Astrocyte of the hippocampus (primary cell): ENCODE results near the gene LGI1.
"Not testable (repeated sequence)": the region's sequence is repeated elsewhere in the genome, so short reads cannot be mapped to it uniquely, and the experiment has no call there.

Experiments
- DNase-seq: peaks from one replicate; pipeline ENCODE4 v3.0.0; 2011; ENCODE audit warnings: low read depth, low spot score

Gene LGI1

DNA sequence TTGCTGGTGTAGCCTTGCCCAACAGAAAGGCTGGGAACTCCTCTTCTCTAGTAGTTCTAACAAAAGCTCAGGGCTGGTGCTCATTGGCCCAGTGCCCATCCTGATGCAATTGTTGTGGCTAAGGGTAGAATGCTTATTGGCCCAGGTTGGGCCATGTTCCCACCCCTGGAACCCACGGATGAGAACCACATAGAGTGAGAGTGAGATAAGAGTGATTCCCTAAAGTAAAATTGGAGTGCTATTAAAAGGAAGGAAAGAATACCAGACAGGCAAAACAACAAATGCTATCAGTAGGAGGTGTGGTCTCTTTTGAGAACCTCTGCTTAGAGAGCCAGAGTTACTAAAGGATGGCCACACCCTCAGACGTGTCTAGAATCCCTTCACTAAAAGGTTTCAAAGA is 49.2 kb downstream of the LGI1 start:
- peak; percentile 39 for DNase-seq

DNA sequence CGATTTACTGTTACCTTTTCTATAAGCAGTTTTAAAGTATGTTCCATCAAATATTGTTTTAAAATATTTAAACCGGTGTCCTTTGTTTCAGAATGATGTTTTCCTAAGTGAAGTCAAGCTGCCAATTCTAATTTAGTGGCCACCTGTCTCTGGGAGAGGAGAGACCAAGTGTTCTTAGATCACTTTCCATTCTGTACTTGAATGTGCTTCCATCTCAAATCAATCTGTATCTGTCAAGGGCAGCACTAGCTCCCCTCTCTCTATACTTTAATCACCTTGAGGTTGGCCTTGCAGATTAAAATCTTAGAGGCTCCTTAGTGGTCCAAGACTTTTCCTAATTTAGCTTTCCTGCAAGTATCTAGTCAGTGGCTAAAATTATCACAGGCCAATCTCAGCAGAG is 49.6 kb downstream of the LGI1 start:
- no peak for DNase-seq

DNA sequence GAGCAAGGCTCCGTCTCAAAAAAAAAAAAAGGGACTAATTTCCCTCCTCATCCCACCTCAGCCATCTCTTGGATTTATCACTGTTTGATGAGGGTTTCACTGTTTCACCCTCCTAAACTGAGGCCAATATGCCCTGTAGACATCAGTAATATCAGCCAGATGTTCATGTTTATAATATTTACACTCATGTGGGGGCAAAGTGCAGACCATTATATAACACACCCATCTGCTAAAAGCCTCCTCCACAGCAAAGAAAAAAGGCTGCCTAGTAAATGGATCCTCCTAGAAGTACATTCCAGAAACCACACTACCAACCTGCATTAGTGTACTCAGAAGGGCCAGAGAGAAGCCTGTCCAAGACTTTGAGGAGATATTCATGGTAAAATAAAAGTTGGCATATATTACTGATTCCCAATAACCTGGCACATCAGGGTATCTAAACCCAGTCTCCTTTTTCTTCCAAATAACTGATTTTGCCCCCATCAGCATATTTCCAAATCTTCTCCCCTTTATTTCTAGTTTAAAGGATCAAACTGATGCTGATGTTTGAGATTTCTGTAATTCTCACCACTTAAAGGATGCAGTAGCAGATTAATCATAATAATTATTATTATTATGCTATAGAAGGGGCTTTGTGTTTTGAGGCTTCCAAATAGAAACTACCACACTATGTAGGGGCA is 55.1 kb downstream of the LGI1 start:
- no peak for DNase-seq

DNA sequence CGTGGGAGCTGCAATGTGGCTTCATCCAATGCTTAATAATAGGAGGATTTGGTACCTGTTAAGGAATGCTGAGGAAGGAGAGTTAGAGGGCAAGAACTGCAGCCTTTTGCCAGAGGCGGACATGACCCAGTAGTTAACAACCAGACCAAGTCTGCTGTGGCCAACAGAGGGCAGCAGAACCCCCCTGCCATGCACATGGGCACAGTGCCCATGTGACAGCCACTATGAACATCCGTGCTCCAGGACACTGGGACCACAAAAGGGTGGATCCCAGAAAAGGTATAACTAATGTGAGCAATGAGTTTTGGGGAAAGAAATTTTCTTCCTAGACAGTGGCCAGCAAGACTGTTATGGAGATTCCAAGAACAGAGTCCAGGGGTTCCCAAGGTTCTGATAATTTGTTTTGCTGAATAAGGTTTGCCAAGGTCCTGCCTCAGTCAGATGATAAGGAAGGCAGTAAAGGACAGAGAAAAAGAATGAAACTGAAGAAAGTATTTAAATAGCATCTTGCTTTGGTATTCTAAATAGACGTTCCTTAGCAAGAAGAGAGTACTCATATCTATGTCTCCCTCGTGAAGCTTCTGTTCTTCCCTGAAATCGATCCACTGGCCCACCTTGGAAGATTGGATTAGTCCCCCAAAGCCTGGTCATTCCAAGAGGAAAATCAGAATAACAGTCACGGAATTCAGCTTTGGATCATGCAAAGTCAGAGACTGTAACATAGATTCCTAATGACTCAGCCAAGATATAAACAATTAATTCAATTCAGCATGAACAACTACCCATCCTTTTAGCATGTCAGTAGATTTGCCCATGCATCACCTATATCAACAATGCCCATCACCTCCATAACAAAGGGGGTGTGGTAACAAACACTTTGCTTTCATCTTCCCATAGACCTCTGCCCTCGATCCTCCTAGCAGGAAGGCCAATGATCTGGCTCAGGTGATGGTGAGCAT is 56.0 kb downstream of the LGI1 start:
- DNase-seq = peak; percentile 61

DNA sequence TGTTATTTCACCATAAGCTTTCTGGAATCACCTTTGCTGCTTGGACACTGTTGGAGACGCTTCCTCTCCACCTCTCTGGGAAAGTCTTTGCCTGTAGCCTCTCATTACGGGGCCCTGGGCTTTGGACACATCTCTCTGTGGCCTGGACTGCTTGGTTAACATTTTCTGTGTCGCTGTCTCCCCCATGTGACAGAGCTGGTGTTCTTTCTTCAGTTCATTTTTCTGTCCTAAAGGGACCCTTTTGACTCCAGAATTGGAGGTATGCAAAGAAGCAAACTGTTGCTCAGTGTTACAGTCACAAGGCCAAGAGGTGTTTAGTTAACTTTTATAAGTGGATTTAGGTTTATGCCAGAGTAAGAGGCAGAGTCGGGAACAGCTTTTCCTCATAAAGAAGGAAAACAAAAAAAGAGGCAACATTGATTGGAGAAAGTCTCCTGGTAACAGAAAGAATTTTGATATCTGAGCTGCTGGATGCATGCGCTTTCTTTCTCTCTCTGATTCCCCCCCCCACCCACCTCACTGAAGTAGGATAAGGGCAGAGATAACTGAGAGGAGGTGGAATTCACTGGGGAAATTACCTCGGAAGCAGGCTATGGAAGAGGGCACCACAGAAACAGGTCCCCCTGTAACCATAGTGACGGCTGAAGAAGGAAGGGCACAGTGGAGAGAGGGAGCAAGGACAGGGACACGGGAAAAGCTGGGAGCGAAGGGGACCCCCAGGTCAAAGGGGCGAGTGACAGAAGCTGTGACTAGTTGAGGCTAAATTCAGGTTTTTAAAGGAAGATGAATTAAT is 57.8 kb downstream of the LGI1 start:
- DNase-seq = peak; percentile 60

DNA sequence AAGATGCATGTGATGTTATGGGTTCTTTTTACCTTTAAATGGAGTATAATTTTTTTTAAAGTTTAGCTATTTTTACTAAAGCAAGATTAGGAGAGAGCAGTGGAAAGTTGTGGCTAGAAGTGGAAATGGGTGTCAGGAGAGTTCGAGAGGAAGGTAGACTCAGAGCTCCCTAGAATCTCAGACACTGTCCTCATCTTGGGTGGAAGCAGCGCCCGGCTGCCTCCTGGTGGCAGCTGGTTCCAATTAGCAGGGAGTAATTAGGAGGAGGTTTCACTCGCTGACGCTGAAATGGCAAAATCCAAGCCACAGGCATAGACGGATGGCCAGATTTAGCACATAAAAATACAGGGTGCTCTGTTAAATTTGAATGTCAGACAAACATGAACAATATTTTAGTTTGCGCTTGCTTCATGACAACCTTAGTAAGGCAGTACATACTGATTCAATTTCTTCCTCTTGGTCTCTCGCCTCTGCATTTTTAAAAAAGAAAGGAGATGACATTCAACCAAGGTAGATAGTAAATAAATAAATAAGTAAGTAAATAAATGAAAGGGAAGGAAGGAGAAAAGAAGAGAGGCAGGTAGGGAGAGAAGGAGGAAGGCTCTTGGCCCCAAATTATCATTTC is 58.5 kb downstream of the LGI1 start:
- DNase-seq = peak; percentile 83

DNA sequence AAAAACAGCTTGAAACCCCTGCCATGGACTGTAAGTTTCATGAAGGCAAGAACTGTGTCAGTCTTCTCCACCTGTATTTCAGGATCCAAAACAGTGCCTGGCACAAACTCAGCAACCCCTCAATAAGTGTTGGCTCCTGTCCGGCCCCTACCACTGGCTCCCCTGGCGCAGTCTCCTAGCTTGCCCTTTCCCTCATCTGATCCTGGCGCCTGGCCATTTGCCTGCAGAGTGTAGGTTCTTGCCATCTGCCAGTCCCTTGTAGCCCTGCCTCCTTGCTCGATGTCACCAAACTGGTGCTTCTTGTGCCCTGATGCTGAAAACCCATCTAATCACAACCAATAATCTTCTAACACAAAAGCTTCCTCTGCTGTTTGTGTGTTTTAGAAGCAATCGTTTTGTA is 60.4 kb downstream of the LGI1 start:
- DNase-seq = no peak

DNA sequence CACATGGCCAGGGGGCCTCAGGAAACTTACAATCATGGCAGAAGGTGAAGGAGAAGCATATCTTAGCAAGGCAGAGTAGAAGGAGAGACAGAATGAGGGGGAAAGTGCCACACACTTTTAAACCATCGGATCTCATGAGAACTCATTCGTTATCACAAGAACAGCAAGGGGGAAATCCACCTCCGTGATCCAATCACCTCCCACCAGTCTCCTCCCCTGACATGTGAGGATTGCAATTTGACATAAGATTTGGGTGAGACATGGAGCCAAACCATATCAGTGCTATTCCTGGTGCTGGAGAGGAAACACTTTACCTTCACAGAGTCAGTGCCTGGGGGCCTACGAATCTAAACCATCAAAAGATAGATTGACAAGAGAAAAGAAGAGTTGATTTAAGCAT is 61.8 kb downstream of the LGI1 start:
- DNase-seq = no peak

DNA sequence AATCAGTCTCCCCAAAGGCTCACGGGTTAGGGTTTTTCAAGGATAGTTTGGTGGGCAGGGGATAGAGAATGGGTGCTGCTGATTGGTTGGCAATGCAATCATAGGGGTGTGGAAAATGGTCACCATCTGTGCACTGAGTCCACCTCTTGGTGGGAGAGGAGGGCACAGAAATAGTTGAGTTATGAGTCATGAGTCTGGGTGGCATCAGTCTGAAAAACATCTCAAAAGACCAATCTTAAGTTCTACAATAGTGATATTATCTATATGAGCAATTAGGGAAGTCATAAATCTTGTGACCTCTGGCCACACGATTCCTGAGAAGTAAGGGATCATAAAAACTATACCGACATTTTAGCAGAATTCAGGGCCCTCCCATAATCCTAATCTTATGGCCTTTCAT is 62.7 kb downstream of the LGI1 start:
- no peak for DNase-seq

DNA sequence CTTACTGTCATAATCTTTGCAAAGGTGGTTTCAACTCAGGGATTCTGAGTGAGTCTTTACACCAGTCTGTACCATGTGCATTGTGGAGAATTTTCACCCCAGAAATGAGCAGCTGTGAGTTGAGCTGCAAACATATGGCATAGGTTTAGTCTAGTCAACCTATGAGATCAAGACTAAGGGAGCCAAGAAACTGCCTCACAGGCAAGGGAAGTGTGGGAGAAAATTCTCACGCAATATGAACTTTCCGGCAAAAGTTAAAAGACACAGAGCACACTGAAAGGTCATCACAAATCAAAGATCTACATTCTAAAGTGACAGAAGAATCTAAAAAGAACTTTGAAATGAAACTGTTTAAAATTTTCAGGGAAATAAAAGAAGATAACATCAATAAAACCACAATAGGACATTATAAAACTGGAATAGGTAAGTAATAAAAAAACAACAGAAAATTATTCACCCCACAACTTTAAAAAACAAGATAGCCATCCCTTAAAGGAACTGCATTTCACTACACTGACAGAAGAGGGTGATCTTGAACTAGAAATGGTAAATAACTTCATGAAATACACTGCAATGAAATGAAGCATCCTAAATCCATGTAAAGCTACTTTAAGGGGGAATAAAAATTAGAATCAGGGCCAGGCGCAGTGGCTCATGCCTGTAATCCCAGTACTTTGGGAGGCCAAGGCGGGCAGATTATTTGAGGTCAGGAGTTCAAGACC is 63.5 kb downstream of the LGI1 start:
- peak; percentile 47 for DNase-seq

DNA sequence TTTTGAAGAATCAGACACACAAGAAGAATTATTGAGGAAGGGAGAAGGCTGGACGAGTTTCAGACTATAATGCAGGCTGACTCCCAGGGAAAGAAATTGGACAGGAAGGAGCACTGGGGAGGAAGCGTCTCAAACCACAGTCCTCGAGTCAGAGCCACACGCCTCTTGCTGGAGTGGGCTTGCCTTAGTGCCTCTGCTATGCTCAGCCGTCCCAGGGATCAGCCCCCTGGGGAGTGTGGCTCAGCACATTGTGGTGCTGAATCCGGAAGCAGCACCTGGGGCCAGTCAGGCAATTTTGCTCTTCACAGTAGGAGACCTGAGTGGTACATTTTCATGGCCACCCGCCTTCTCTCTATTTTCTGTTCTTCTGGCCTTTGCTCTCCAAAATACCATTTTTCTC is 68.6 kb downstream of the LGI1 start:
- peak; percentile 26 for DNase-seq

DNA sequence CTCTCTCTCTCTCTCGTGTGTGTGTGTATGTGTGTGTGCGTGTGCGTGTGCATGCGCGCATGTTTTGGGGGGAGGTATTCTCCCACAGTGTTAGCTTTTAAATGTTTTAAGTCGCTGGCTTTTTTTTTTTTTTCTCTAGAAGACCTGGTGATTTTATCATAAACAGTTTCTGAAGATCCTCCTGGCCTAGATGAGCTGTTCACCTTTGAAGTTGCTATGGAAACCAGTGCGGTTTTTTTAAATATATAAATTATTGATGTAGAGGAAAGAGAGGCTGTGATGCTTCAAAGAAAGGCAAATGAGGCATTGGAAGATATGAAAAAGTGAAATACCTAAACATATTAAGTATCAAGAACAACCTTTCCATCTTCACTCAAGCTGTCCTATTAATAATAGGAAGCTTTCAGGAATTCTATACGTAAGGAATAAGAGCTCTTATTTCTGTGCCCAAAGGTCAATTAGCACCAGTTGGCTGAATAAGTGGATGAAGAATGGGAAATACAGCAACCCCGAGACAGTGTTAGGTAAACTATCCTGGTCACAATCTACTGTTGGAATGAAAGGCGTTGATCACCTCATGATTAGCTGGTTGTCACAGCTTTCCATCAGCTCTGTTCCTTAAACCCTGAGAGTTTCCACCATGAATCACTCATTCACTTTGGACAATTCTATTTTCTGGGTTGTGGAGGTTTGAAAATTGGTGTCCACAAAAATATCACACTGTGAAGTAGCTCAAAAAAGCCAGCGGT is 69.5 kb downstream of the LGI1 start:
- DNase-seq = no peak

DNA sequence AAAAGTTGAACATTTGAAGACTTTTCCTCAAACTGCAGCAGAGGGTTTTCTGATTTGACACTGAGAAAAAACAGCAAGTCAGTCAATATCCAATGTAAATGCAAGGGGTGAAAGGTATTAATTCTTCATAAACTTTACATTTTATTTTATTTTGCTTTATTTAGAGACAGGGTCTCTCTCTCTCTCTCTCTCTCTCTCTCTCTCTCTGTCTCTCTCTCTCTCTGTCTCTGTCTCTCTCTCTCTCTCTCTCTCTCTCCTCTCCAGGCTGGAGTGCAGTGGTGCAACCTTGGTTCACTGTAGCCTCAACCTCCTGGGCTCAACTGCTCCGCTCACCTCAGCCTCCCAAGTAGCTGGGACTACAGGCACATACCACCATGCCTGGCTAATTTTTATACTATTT is 73.3 kb downstream of the LGI1 start:
- not testable (repeated sequence) for DNase-seq

DNA sequence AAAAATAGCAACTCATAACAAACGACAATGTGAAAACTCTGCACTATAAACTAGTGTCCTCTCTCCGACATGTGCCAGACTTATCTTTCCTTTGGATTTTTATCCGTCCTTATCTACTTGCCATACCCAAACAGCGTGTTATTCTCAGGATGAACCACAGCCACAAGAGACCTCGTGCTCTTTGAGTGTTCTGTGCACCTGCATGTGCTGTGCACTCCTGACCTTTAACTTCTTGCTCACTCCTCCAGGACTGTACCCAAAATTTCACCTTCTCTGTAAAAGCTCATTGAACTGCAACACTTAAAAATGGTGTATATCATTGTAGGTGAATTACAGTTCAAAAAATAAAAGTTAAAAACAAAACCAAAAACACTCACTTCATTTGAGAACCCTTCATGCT is 78.0 kb downstream of the LGI1 start:
- no peak for DNase-seq

DNA sequence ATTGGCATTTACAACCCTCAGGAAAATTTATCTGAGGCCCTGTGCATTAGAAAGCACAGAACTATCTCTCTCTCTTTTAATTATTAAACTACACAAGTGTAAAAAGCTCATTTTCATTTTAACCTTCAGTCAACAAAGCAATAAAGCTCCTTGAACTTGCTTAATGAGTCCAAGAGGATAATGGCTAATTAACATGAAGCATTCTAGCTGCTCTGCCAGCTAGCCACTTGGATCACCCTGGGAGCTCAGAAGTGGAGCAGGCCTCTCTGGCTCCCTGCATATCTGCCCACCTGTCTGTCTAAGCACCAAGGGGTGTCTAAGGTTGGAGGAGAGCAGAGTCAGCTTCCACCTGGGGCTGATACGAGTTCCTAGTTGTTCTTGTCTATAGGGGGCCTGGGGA is 80.1 kb downstream of the LGI1 start:
- no peak for DNase-seq

DNA sequence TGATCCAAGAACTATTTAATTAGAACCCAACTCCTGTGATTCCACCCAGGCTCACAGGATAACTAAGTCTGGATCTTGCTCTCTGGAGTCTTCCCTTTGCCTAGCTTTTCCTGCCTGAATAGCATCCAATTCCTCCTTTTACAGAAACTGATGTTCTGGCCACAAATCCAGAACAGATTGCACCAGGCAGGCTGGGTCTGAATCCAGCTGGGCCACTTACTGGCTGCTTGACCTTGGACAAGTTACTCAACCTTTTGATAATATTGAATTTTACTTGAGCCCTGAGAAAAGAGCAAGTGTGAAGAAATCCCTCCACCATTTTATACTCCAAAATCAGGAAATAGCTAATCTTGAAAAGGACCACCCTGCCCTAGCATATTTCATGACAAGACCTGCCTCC is 80.5 kb downstream of the LGI1 start:
- DNase-seq = no peak

DNA sequence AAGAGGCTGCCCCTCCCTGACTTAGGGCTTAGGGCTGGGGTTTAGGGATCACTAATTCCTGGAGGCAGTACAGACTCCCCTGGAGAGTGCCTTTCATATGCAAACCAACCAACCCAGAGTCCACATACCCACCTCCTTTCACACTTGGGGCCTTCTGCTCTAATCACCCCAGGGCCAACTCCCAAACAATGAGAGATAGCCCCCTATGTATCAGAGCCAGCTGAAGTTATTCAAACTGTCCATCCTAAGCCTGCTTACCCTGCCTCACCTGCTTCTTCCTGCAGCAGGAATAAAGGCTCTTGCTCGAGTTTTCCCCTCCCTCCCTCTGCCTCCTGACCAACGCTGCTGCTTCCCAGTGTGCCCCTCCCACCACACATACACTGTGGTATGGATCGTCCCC is 84.2 kb downstream of the LGI1 start:
- DNase-seq = no peak

DNA sequence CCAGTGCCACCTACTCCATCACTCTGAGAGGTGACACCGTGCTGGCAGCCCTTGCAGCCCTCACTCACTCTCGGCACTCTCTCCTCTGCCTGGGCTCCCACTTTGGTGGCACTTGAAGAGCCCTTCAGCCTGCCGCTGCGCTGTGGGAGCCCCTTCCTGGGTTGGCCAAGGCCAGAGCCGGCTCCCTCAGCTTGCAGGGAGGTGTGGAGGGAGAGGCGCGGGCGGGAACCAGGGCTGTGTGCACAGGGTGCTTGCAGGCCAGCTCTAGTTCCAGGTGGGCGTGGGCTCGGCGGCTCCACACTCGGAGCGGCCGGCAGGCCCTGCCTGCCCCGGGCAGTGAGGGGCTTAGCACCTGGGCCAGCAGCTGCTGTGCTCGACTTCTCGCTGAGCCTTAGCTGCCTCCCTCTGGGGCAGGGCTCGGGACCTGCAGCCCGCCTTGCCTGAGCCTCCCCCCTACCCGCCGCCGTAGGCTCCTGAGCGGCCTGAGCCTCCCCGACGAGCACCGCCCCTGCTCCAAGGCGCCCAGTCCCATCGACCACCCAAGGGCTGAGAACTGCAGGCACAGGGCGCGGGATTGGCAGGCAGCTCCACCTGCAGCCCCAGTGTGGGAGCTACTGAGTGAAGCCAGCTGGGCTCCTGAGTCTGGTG is 87.4 kb downstream of the LGI1 start:
- DNase-seq = no peak
